DOHH2 (cell line): ENCODE results near the gene PTPRK.

Experiments used
- H3F3A ChIP-seq: fragments of 200-600 bp; sonication (generic), shearing (Covaris generic); 2 replicates; pipeline ENCODE4 v1.6.0; 2016; ENCODE audit warnings: antibody characterized with exemption, mild to moderate bottlenecking; ENCODE audit not compliant: control insufficient read depth, insufficient read depth
- H3K27ac ChIP-seq: fragments of 200-600 bp; sonication (generic); 2 replicates; pipeline ENCODE4 v1.5.1; 2014; ENCODE audit warnings: low read depth, mild to moderate bottlenecking, low read length, moderate library complexity
- H3K27me3 ChIP-seq: fragments of 200-600 bp; sonication (generic); 2 replicates; pipeline ENCODE4 v1.6.1; 2014; ENCODE audit warnings: mild to moderate bottlenecking, low read length, mixed read lengths; ENCODE audit not compliant: control insufficient read depth
- H3K36me3 ChIP-seq: fragments of 200-600 bp; sonication (generic); 2 replicates; pipeline ENCODE4 v1.6.1; 2014; ENCODE audit warnings: mild to moderate bottlenecking, low read length, moderate library complexity, mixed read lengths; ENCODE audit not compliant: control insufficient read depth
- H3K4me1 ChIP-seq: fragments of 200-600 bp; sonication (generic); 2 replicates; pipeline ENCODE4 v1.6.1; 2014; ENCODE audit warnings: mild to moderate bottlenecking, low read length, mixed read lengths; ENCODE audit not compliant: control insufficient read depth
- H3K4me2 ChIP-seq: fragments of 200-600 bp; sonication (generic); 2 replicates; pipeline ENCODE4 v1.6.0; 2014; ENCODE audit warnings: mild to moderate bottlenecking, low read length, moderate library complexity
- H3K4me3 ChIP-seq: fragments of 200-600 bp; sonication (generic); 2 replicates; pipeline ENCODE4 v1.5.1; 2014; ENCODE audit warnings: mild to moderate bottlenecking, low read length, mixed read lengths
- H3K79me2 ChIP-seq: fragments of 200-600 bp; sonication (generic); 2 replicates; pipeline ENCODE4 v1.6.1; 2014; ENCODE audit warnings: mild to moderate bottlenecking, low read length, mixed read lengths; ENCODE audit not compliant: control insufficient read depth
- H3K9me2 ChIP-seq: fragments of 200-600 bp; sonication (generic); replicated peaks from 2 replicates; pipeline ENCODE4 v1.6.1; 2014; ENCODE audit warnings: mild to moderate bottlenecking, low read length, mixed read lengths; ENCODE audit not compliant: control insufficient read depth
- H3K9me3 ChIP-seq: fragments of 200-600 bp; sonication (generic); 2 replicates; pipeline ENCODE4 v1.6.1; 2014; ENCODE audit warnings: antibody characterized with exemption, low read length, mixed read lengths; ENCODE audit not compliant: control insufficient read depth, insufficient read depth
- H4K20me1 ChIP-seq: fragments of 200-600 bp; sonication (generic); 2 replicates; pipeline ENCODE4 v1.6.0; 2014; ENCODE audit warnings: low read depth, mild to moderate bottlenecking, antibody characterized with exemption, low read length, moderate library complexity; ENCODE audit not compliant: control insufficient read depth, insufficient read depth
- EZH2phosphoT487 ChIP-seq: fragments of 200-600 bp; sonication (generic); IDR thresholded peaks from 2 replicates; pipeline ENCODE4 v1.6.1; 2017; ENCODE audit warnings: borderline replicate concordance, mild to moderate bottlenecking, antibody characterized with exemption, low read length, moderate library complexity, mixed read lengths
- TF ChIP-seq, protein P1 (sequence below): fragments of 200-600 bp; sonication (generic); IDR thresholded peaks from one replicate; pipeline ENCODE4 v1.5.1; 2014; ENCODE audit warnings: antibody characterized with exemption, mild to moderate bottlenecking, low read depth, low read length; ENCODE audit not compliant: poor library complexity, severe bottlenecking

The PTPRK gene

DNA sequence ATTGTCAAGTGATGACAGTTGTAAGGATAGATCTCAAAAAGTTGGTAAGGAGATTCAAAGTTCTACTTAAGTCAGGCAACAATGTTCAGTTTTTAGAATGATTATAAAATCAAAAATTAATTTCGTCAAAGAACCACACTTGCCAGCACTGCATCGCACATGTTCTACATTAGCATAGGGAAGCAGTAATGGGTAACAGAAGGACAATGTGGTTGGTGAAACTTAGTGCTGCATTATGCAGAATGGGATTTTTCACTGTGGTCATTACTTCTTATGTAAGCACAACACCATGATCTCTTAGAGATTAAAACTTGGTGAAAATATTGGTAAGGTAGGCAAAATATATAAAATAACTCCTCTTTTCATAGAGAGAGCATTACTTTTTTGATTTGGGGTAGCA, 445.8 kb downstream of the PTPRK start:
- no peaks in the 10 kb centered on the region for H3K79me2 ChIP-seq
- no peaks in the 10 kb centered on the region for H3K36me3 ChIP-seq
- TF ChIP-seq, protein P1, sequence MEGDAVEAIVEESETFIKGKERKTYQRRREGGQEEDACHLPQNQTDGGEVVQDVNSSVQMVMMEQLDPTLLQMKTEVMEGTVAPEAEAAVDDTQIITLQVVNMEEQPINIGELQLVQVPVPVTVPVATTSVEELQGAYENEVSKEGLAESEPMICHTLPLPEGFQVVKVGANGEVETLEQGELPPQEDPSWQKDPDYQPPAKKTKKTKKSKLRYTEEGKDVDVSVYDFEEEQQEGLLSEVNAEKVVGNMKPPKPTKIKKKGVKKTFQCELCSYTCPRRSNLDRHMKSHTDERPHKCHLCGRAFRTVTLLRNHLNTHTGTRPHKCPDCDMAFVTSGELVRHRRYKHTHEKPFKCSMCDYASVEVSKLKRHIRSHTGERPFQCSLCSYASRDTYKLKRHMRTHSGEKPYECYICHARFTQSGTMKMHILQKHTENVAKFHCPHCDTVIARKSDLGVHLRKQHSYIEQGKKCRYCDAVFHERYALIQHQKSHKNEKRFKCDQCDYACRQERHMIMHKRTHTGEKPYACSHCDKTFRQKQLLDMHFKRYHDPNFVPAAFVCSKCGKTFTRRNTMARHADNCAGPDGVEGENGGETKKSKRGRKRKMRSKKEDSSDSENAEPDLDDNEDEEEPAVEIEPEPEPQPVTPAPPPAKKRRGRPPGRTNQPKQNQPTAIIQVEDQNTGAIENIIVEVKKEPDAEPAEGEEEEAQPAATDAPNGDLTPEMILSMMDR, result no peak
- TF ChIP-seq EZH2phosphoT487, result no peak
- no peaks in the 10 kb centered on the region for H3K9me3 ChIP-seq
- H3K27me3 ChIP-seq, result no peaks in the 10 kb centered on the region
- no peaks in the 10 kb centered on the region for H3K4me1 ChIP-seq
- no peaks in the 10 kb centered on the region for H3F3A ChIP-seq
- no peak overlapping the region for H3K27ac ChIP-seq
- H3K4me2 ChIP-seq, result no peak overlapping the region
- H3K4me3 ChIP-seq, result no peak overlapping the region
- H4K20me1 ChIP-seq, result no peaks in the 10 kb centered on the region
- no peaks in the 10 kb centered on the region for H3K9me2 ChIP-seq

- Histone ChIP-seq H4K20me1 (no peaks in the 10 kb centered on the region), H3K9me3 (no peaks in the 10 kb centered on the region), H3F3A (no peaks in the 10 kb centered on the region), H3K4me1 (no peaks in the 10 kb centered on the region), H3K27ac (no peak overlapping the region), H3K9me2 (no peaks in the 10 kb centered on the region), H3K27me3 (no peaks in the 10 kb centered on the region), H3K4me3 (no peak overlapping the region), H3K4me2 (no peak overlapping the region), H3K79me2 (no peaks in the 10 kb centered on the region), H3K36me3 (no peaks in the 10 kb centered on the region)
- TF ChIP-seq EZH2phosphoT487, result no peak
- TF ChIP-seq, protein P1, result no peak
Measured at GRCh38 chr6:128073389-128073788, 447.0 kb downstream of the PTPRK start.

DNA sequence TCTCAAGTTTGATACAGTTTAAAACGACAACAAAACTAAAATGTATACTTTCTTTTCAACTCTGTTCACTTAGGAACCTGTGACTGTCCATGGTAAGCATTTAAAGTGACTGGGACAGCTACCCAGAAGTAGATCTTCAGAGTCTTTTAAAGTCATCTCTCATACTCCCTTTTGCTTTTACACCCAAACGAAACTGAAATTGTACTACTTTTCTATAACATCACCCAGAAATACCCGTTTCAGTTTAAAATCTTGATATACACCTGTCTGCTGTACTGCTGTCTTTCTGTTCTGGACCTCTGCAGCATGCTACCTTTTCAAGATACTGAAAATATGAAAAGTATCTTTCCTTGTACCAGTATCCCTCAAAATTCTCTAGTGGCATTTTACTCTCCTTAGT, 449.2 kb downstream of the PTPRK start:
- Histone ChIP-seq H3F3A (no peaks in the 10 kb centered on the region), H3K27me3 (no peaks in the 10 kb centered on the region), H3K4me3 (no peak overlapping the region), H3K79me2 (no peaks in the 10 kb centered on the region), H3K4me1 (no peaks in the 10 kb centered on the region), H3K27ac (no peak overlapping the region), H3K4me2 (no peak overlapping the region), H4K20me1 (no peaks in the 10 kb centered on the region), H3K9me2 (no peaks in the 10 kb centered on the region), H3K9me3 (no peaks in the 10 kb centered on the region), H3K36me3 (no peaks in the 10 kb centered on the region)
- TF ChIP-seq EZH2phosphoT487, result no peak
- TF ChIP-seq, protein P1, result no peak

GRCh38 chr6:128070406-128070805, 450.0 kb downstream of the PTPRK start:
- TF ChIP-seq, protein P1, result no peak
- no peak for TF ChIP-seq EZH2phosphoT487
- no peaks in the 10 kb centered on the region for H3K27me3 ChIP-seq
- no peaks in the 10 kb centered on the region for H3K36me3 ChIP-seq
- H3K4me2 ChIP-seq, result no peak overlapping the region
- H3K27ac ChIP-seq, result no peak overlapping the region
- no peaks in the 10 kb centered on the region for H3K4me1 ChIP-seq
- no peaks in the 10 kb centered on the region for H3K9me2 ChIP-seq
- no peaks in the 10 kb centered on the region for H3K9me3 ChIP-seq
- no peak overlapping the region for H3K4me3 ChIP-seq
- H3K79me2 ChIP-seq, result no peaks in the 10 kb centered on the region
- no peaks in the 10 kb centered on the region for H4K20me1 ChIP-seq
- no peaks in the 10 kb centered on the region for H3F3A ChIP-seq
